BLaER1 treated with 17β-estradiol and CSF1 and Interleukin-3, amounts not matched to agents 10 nM and 100 nM (cell line): Measurements from ENCODE around the gene SLC25A6.
A peak's percentile ranks its signal among the peaks of the same experiment; 100 is the strongest.

Experiments
- H3K27ac ChIP-seq, 11 experiments: shearing (Covaris generic); formaldehyde crosslinking; 2 replicates each; pipeline ENCODE4 v1.8.1; 2022
- H3K27me3 ChIP-seq, 11 experiments: shearing (Covaris generic); formaldehyde crosslinking; 2 replicates each; pipeline ENCODE4 v1.8.1; 2022
- H3K36me3 ChIP-seq, 11 experiments: shearing (Covaris generic); formaldehyde crosslinking; 2 replicates each; pipeline ENCODE4 v1.8.1; 2022
- H3K4me1 ChIP-seq, 10 experiments: shearing (Covaris generic); formaldehyde crosslinking; 2 replicates each; pipeline ENCODE4 v1.8.1; 2022
- H3K4me2 ChIP-seq, 11 experiments: shearing (Covaris generic); formaldehyde crosslinking; 2 replicates each; pipeline ENCODE4 v1.8.1; 2022
- H3K4me3 ChIP-seq, 10 experiments: shearing (Covaris generic); formaldehyde crosslinking; 2 replicates each; pipeline ENCODE4 v1.8.1; 2022
- H3K9ac ChIP-seq, 11 experiments: shearing (Covaris generic); formaldehyde crosslinking; 2 replicates each; pipeline ENCODE4 v1.8.1; 2022
- H3K9me3 ChIP-seq, 11 experiments: shearing (Covaris generic); formaldehyde crosslinking; replicated peaks in 1 of 11; 2 replicates each; pipeline ENCODE4 v1.8.1; 2022
- H4K20me1 ChIP-seq, 11 experiments: shearing (Covaris generic); formaldehyde crosslinking; 2 replicates each; pipeline ENCODE4 v1.8.1; 2022
- Cebpa-rat ChIP-seq, 11 experiments: shearing (Covaris generic); IDR thresholded peaks; 2 replicates each; pipeline ENCODE4 v1.8.1; 2022

SLC25A6 gene

DNA sequence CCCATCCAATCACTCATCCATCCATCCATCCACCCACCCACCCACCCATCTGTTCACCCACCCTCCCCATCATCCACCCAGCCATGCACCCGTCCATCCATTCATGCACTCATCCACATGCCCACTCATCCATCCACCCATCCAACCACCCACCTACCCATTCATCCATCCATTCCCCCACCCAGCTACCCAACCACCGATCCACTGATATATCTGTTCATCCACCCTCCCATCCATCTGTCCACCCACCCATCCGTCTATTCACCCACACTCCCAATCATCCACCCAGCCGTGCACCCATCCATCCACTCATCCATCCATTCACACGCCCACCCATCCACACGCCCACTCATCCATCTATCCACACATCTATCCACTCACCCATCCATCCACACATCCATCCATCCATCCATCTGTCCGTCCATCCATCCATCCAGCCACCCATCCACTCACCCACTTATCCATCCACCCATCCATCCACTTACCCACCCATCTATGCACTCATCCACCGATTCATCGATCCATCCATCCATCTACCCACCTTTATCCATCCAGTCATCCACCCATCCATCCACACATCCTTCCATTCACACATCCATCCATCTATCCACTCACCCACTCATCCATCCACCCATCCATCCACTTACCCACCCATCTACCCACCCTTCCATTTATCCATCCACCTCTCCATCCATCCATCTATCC lies 32.4 kb upstream of the SLC25A6 start:
- H3K9ac ChIP-seq: no peak overlapping the region
- no peak overlapping the region for H3K4me3 ChIP-seq
- peaks cover 59 to 89% (median 73%) of the 10 kb centered on the region in 11 experiments for H3K36me3 ChIP-seq
- no peaks in the 10 kb centered on the region for H3K27me3 ChIP-seq
- no peak overlapping the region for H3K4me2 ChIP-seq
- peaks cover 36 to 53% (median 42%) of the 10 kb centered on the region in 11 experiments for H3K9me3 ChIP-seq
- peaks cover 0 to 8% (median 0%) of the 10 kb centered on the region in 10 experiments; a peak in 5 of 20 replicates for H3K4me1 ChIP-seq
- H3K27ac ChIP-seq: no peak overlapping the region
- no peak for TF ChIP-seq Cebpa-rat (IDR thresholded peaks at IDR 0.05)
- peaks cover 0 to 11% (median 0%) of the 10 kb centered on the region in 11 experiments; a peak in 5 of 22 replicates for H4K20me1 ChIP-seq

DNA sequence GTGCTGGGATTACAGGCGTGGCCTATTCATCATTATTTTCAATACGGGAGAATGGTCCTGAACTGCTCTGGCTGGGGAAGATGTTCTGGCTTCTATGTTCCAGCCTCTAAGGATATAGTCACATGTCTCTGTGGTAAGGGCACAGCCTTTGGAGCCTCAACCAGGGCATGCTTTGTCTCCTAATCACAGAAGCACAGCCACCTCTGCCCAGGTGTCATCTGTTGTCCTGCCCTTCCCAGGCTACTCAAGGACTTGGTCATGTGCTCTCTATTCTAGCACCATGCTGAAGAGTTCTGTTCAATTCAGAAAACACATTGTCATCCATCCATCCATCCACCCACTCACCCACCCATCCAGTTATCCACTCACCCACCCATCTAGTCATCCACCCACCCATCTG lies 31.3 kb upstream of the SLC25A6 start:
- Histone ChIP-seq H4K20me1 (peaks cover 0 to 16% (median 0%) of the 10 kb centered on the region in 11 experiments; a peak in 6 of 22 replicates), H3K4me1 (peaks cover 0 to 11% (median 0%) of the 10 kb centered on the region in 10 experiments; a peak in 5 of 20 replicates), H3K27ac (no peak overlapping the region), H3K9me3 (peaks cover 43 to 62% (median 50%) of the 10 kb centered on the region in 11 experiments), H3K27me3 (no peaks in the 10 kb centered on the region), H3K9ac (no peak overlapping the region), H3K4me3 (peak overlapping the region in 1 of 10 experiments; percentile 17; a peak in 1 of 20 replicates), H3K4me2 (no peak overlapping the region), H3K36me3 (peaks cover 69 to 91% (median 84%) of the 10 kb centered on the region in 11 experiments)
- no peak for TF ChIP-seq Cebpa-rat (IDR thresholded peaks at IDR 0.05)

DNA sequence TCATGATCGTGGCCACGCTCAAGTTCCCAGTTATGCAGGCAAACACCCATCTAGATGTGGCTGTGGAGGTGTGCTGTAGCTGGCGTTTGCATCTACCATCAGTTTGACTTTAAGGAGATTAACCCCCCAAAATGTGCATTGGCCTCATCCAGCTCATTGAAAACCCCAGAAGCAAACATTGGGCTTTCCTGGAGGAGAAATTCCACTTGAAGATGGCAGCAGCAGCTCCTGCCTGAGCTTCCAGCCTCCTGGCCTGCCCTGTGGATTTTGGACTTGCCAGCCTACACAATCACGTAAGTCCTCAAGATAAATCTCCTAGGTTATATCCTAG lies 30.2 kb upstream of the SLC25A6 start:
- no peak for TF ChIP-seq Cebpa-rat (IDR thresholded peaks at IDR 0.05)
- peaks cover 0 to 16% (median 0%) of the 10 kb centered on the region in 11 experiments; a peak in 6 of 22 replicates for H4K20me1 ChIP-seq

DNA sequence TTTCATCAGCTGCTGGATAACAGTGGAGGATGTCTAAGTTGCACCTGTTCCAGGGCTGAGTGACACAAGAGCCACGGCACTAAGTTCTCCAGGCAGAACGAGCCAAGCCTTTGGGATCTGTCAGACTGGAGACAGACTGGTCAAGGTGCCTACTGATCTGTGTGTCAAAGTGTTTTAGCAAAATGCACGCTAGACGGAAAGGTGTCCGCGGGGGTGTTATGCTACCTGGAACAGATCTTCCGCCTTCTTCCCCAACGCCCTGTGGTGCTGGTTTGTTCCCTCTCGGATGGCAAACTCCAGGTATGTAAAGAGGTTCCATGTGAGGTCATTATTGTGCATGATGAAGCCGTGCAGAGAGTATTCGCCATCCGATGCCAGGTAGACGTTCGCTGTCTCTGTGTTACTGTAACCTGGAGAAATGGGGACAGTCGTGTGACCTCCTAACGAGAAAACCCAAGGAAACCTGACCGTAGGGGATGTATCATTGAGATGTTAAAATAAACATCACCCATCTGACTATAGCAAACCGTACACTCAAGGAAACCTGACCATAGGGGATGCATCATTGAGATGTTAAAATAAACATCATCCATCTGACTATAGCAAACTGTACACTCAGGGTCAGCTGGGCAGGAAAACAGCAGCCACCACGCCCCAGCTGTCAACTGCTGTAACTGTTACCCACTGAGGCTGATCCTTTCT lies 29.7 kb upstream of the SLC25A6 start:
- H3K9ac ChIP-seq: no peak overlapping the region
- H3K27ac ChIP-seq: no peak overlapping the region
- H3K4me1 ChIP-seq: peaks cover 0 to 11% (median 0%) of the 10 kb centered on the region in 10 experiments; a peak in 5 of 20 replicates
- H3K36me3 ChIP-seq: peaks cover 68 to 91% (median 84%) of the 10 kb centered on the region in 11 experiments
- H3K4me2 ChIP-seq: no peak overlapping the region
- no peak for TF ChIP-seq Cebpa-rat (IDR thresholded peaks at IDR 0.05)
- H4K20me1 ChIP-seq: peaks cover 0 to 16% (median 0%) of the 10 kb centered on the region in 11 experiments; a peak in 6 of 22 replicates
- H3K9me3 ChIP-seq: peaks cover 45 to 67% (median 53%) of the 10 kb centered on the region in 11 experiments
- no peak overlapping the region for H3K4me3 ChIP-seq
- H3K27me3 ChIP-seq: no peaks in the 10 kb centered on the region

More for the DNA sequence above, 30.2 kb upstream of the SLC25A6 start:
- no peak overlapping the region for H3K27ac ChIP-seq
- H3K4me1 ChIP-seq: peaks cover 0 to 11% (median 0%) of the 10 kb centered on the region in 10 experiments; a peak in 5 of 20 replicates
- H3K36me3 ChIP-seq: peaks cover 65 to 91% (median 84%) of the 10 kb centered on the region in 11 experiments
- H3K4me3 ChIP-seq: peak overlapping the region in 2 of 10 experiments; percentile 7 to 14; a peak in 1 of 20 replicates
- H3K4me2 ChIP-seq: no peak overlapping the region
- H3K9ac ChIP-seq: no peak overlapping the region
- H3K9me3 ChIP-seq: peaks cover 45 to 67% (median 53%) of the 10 kb centered on the region in 11 experiments
- no peaks in the 10 kb centered on the region for H3K27me3 ChIP-seq

DNA sequence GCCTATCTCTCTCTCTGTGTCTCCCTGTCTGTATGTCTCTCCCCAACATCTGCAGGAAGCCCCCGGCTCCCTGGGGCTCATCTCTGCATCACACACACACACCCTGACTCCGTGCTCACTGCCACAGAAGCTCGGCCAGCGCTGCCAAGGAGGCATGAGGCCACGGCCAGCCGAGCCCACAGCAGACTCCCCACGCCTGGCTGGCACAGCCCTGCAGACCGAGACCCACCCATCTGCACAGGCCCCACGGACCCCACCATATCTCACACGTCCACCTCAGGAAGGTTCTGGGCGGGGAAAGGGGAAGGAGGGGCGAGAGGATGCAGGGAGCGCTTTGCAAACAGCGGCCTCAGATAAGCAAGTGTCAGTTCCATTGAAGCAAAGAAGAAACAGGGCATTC lies 28.5 kb upstream of the SLC25A6 start:
- H3K9ac ChIP-seq: no peak overlapping the region
- peaks cover 66 to 90% (median 83%) of the 10 kb centered on the region in 11 experiments for H3K36me3 ChIP-seq
- peaks cover 0 to 16% (median 0%) of the 10 kb centered on the region in 11 experiments; a peak in 6 of 22 replicates for H4K20me1 ChIP-seq
- 0 out of 22 replicates have a peak overlapping the region, but pooled peaks of 1 of the 11 experiments have one; percentile 26 for H3K27ac ChIP-seq
- TF ChIP-seq Cebpa-rat (IDR thresholded peaks at IDR 0.05): no peak
- peaks cover 41 to 55% (median 46%) of the 10 kb centered on the region in 11 experiments for H3K9me3 ChIP-seq
- H3K27me3 ChIP-seq: no peaks in the 10 kb centered on the region
- peaks cover 0 to 11% (median 0%) of the 10 kb centered on the region in 10 experiments; a peak in 5 of 20 replicates for H3K4me1 ChIP-seq
- no peak overlapping the region for H3K4me3 ChIP-seq
- no peak overlapping the region for H3K4me2 ChIP-seq

DNA sequence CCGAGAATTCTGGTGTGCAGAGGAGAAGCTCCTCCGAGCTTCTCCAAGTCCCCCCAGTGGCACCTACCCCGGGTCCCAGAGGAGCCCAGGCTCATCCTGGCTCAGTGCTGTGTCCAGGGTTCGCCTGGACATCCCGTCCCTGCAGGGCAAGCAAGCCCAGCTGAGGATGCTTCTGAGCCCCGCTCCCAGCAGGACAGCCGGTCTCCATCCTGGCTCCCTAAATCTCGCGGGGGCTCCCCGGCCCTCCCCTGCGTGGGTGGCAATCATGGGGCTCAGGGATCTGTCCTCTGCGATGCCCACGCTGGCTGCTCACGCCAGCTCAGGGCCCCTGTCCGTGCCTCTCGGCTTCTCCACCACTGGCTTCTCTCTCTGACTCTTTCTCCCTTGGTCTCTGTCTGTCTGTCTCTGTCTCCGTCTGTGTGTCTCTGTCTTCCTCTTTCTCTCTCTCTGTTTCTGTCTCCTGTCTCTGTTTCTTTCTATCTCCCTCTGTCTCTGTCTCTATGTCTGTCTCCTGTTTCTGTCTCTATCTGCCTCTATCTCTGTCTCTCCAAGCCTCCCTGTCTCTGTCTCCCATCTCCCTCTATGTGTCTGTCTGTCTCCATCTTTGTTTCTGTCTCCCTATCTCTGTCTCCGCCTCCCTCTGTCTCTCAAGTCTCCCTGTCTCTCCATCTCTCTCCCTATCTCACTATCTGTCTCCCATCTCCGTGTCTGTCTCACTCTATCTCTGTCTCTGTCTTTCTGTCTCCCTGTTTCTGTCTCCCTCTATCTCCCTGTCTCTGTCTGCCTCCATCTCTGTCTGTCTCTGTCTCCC lies 27.8 kb upstream of the SLC25A6 start:
- H3K27ac ChIP-seq: 0 out of 22 replicates have a peak overlapping the region, but pooled peaks of 1 of the 11 experiments have one; percentile 26
- no peak for TF ChIP-seq Cebpa-rat (IDR thresholded peaks at IDR 0.05)
- no peak overlapping the region for H3K4me3 ChIP-seq
- no peak overlapping the region for H3K4me2 ChIP-seq
- H3K27me3 ChIP-seq: no peaks in the 10 kb centered on the region
- H3K36me3 ChIP-seq: peaks cover 60 to 85% (median 78%) of the 10 kb centered on the region in 11 experiments
- H3K9ac ChIP-seq: peak overlapping the region in 1 of 11 experiments; percentile 13; a peak in 1 of 22 replicates
- H4K20me1 ChIP-seq: peaks cover 0 to 16% (median 0%) of the 10 kb centered on the region in 11 experiments; a peak in 6 of 22 replicates
- H3K4me1 ChIP-seq: peaks cover 0 to 11% (median 0%) of the 10 kb centered on the region in 10 experiments; a peak in 5 of 20 replicates
- H3K9me3 ChIP-seq: peaks cover 37 to 49% (median 41%) of the 10 kb centered on the region in 11 experiments

DNA sequence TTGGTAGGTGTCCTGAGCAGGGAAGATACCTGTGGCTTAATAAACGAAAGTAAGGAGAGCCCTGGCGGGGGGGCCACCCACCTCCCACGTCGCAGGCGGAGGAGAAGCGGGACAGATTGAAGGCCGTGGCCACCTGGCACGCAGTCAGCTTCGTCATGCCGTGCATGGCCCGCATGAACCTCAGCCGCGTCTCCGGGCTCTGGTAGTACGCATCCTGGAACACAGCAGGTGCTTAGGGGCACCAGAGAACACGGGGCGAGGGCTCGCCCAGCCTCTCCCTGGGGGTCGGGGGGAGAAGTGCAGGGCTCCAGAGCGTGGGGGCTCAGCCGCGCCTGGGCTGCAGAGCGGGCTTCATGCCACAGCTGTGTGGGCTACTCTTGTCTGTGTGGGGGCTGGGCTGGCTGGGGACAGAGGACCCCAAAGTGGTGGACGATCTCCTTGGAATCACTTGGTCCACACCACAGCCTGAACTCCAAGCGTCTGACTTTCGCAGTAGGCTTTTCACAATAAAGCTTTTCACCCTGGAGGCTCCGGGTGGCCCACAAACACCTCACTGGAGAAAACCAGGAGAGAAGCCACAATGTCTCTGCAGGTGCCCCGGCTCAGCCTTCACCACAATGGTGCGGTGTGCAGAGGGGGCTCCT lies 27.1 kb upstream of the SLC25A6 start:
- TF ChIP-seq Cebpa-rat (IDR thresholded peaks at IDR 0.05): no peak
- Histone ChIP-seq H3K4me2 (no peak overlapping the region), H3K27ac (no peak overlapping the region), H3K9ac (0 out of 22 replicates have a peak overlapping the region, but pooled peaks of 1 of the 11 experiments have one; percentile 13), H3K4me1 (peaks cover 0 to 16% (median 0%) of the 10 kb centered on the region in 10 experiments; a peak in 5 of 20 replicates), H3K4me3 (no peak overlapping the region), H3K36me3 (peaks cover 67 to 92% (median 83%) of the 10 kb centered on the region in 11 experiments), H3K27me3 (no peaks in the 10 kb centered on the region), H4K20me1 (peaks cover 0 to 21% (median 4%) of the 10 kb centered on the region in 11 experiments; a peak in 8 of 22 replicates), H3K9me3 (peaks cover 37 to 44% (median 41%) of the 10 kb centered on the region in 11 experiments)
